NCI-H2227 treated with DMSO at 0.1 percent for 48 hours (cell line): ENCODE data around the gene GFM1.
"Not testable (repeated sequence)": the region's sequence is repeated elsewhere in the genome, so short reads cannot be mapped to it uniquely, and the experiment has no call there.

ENCODE experiments used
- DNase-seq: peaks from one replicate; lab custom pipeline; 2025; lab: John Stamatoyannopoulos, UW

The GFM1 gene

DNA sequence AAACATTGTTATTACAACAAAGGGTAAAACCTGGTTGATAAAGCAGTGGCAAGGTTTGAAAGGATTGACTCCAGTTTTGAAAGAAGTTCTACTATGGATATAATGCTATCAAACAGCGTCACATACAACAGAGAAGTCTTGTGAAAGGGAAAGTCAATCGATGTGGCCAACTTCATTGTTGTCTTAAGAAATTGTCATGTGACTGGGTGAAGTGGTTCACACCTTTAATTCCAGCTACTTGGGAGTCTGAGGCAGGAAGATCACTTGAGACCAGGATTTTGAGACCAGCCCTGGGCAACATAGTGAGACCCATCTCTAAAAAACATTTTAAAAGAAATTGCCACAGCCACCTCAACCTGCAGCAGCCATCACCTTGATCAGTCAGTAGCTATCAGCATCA is 34.4 kb downstream of the GFM1 start:
- no peak for DNase-seq

DNA sequence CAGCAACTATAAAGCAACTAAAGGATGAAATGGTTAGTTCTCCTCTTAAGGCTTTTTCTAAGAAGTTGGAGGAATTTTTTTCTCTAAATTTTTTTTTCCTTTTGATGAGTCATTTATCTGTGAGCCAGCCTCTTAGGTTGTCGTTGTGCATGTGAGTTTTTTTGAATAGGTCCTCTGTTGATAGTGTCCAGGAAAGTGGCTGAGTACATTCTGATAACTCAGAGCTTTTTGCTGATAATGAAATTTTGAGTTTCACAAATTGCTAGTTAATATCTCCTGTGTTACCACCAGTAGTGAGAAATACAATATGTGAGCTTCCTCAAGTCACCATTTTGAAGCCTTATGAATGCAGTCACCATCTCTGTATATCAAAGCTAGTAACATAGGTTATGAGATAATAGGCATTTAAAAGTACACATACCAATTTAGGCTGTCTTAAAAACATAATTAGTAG is 35.2 kb downstream of the GFM1 start:
- no peak for DNase-seq

DNA sequence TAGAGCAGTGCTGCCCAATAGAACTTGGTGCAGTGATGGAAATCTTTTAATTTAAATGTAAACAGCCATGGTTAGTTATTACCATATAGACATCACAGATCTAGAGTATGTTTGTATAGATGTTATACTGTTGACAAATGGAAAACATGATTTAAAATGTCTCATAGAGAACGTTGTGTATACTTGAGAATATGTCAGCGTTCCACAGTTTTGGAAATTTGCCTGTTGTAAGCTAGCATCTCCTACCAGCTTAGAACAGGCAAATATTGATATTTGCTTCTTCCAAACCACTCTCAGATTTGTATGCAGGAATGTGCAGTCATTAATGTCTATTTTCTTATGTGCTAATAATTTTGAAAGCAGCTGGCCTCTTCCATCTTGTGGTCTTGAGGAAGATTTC is 36.5 kb downstream of the GFM1 start:
- DNase-seq = no peak

DNA sequence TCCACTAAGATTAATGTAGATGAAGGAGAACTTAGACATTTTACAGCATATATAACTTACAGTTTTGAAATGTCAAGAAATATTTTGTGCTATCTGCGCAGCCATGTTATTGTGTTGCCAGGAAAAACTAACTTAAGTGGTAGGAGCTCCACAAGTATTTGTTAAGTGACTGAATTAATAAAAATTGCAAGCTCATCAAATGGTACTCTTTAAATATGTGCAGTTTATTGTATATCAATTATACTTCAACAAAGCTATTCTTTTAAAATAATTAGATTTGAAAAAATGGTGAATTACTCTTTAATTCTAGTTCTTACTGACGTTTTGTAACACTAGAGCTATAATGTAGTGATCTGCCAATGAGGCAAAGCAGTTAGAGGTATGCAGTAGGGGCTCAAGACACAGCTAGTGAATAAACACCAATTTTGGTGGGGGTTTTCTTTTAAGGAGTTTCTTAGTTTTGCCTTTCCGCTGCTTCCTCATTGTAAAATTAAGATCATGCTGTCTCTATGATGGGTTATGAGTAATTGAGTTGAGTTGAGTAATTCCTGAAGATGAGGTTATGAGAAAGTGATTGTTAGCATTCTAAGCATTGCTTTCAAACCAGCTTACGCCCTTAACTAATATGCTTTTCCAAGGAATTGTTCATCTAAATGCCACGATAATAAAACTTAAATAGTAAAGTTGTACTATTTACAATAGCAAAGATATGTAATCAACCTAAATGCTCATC is 39.1 kb downstream of the GFM1 start:
- DNase-seq = no peak

DNA sequence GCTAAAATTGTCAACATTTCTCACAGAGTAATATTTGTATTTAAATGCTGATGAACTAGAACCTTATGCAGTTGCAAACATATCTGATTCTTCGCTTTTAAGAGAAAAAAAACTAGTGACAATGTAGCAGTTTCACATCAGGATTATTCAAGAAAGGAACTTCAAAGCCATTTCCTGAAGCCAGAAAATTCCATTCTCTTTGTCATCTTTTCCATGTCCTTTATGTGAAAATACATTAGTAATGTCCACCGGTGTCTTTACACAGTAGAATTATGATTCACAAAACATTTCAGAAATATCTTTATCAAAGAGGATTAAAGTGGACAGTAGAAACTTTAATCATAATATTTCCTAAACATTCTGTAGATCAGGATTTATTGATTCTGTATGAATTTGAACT is 40.8 kb downstream of the GFM1 start:
- DNase-seq = no peak

DNA sequence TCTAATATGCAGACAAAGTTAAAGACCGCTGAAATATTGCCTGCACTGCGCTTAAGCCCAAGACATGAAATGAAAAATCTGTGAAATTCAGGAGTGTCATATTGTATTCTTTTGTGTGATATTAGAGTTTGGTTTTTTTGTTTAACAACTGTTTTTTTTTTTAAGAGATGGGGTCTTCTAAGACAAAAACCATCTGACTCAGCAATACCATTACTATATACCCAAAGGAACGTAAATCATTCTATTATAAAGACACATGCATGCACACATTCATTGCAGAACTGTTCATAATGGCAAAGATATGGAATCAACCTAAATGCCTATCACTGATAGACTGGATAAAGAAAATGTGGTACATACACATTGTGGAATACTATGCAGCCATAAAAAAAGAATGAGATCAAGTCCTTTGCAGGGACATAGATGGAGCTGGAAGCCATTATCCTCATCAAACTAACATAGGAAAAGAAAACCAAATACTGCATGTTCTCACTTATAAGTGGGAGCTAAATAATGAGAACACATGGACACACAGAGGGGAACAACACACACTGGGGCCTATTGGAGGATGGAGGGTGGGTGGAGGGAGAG is 49.6 kb downstream of the GFM1 start:
- DNase-seq = not testable (repeated sequence)

DNA sequence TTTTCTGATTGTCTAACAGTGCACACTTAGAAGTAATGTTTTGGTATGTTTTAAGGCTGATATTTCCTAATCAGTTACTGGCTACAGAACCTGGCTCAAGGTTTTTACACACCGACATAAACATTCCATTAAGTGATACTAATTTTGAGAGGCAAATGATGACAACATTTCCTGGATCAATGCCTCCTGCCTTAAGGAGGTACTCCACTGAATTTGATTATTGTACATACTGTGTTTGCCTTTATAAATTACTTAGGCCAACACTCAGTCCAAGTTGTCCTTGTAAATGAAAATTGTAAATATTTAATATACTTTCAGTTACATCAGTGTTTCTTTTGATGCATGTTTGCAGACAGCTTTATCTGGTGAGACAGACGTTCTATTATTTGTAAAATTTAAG is 52.3 kb downstream of the GFM1 start:
- DNase-seq = no peak

DNA sequence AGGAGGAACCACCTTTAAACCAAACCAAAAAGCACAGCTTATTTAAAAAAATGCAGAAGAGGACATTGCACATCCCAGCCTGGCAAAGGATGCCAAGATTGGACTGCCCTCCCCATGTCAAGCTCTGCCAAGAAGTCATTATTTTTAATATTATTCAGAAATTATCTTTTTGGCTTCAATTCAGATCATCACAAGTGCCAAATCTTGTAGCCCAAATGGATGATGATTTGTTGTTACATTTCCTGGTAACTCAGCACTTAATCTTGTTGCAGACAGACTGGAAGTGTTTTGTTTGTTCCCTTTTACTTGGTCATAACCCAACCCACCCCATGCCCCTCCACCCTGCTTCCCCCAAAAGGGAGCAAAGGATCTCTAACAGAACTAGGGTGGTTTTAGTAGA is 56.2 kb downstream of the GFM1 start:
- no peak for DNase-seq

DNA sequence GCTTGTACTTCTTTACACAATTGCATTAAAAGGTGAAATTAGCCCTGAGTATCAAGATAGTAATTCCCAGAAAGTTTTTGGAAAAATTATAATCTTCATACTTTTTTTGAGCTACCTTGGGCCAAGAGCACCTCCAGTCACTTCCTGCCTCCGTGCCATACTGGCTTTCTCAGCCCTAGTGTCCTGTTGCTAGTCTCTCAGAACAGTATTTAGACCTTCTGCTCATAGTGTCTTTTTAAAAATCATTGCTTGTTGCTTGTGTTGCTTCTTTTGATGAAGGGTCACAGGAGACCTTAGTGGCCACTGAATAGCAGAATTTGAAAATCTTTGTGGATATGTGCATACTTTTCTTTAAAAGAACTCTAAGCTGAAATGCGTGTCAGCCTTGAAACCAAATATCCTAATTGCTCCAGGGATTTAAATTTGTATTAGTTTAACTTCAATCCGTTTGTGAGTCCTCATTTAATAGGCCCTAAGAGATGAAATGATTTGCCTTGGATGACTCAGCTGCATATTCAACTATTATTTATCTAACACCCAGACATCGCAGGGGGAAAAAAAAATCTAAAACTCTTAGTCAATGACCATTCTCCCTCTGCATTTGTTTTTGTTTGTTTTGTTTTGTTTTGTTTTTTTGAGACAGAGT is 57.2 kb downstream of the GFM1 start:
- DNase-seq = no peak

DNA sequence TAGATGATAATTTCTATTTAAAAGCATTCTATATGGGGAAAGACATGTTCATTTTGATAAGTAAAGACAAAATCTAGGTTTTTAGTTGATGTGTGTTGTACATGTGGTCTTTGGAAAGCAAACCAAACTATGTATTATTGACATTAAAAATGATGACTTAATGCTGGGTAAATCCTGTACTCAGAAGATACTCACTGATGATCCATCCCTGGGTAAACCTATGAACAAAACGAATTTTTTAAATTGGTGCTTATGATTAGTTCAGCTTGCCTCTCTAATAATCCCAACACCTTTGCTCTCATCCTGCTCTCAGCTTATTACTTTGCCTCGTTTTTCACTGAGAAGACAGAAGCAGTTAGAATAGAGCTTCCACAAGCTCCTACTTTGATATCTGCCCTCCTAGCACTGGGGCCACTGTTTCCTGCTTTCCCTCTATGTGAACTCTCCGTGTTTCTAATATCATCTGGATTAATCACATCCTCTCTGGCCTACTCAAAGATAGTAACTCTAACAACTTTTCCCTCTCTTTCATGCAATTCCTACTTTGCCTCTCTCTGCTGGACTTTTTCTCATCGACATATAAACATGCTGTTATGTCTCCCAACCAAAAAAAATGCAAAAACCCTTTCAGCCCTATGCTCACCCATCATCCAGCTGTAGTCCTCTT is 58.6 kb downstream of the GFM1 start:
- DNase-seq = no peak

DNA sequence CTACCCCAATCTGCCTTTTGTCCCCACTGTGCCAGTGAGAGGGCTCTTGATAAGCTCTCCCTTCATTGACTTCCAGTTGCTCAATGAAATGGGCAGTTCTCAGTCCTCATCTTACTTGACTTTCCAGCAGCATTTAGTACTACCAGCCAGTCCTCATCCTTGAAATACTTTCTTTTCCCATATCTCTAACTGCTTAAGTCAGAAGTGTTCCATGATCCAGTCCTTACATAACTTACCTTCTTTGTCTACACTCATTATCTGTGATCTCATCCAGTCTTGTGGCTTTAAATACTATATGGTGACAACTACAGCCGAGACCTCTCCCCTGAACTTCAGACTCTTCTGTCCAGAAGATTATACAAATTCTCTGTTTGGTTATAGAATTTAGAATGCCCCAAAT is 59.2 kb downstream of the GFM1 start:
- DNase-seq = no peak

DNA sequence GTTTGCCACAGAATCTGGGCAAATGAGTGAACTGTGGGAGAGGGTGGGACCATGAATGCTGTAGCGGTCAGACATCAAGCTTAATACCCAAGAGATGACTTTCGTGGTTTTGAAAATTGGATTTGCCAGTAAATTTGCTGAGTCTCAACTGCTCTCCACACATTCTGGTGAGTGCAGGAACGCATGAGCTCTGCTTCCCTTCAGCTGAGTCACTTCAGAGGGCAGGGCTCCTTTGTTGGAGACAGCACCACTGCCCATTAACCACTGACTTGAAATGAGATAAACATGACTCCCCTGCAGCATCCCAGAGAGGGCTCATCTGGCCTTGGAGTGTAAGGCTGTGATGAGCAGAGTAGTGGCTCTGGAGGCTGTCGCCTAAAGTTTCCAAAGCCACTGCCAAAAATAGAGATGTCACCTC is 65.3 kb downstream of the GFM1 start:
- DNase-seq = no peak

DNA sequence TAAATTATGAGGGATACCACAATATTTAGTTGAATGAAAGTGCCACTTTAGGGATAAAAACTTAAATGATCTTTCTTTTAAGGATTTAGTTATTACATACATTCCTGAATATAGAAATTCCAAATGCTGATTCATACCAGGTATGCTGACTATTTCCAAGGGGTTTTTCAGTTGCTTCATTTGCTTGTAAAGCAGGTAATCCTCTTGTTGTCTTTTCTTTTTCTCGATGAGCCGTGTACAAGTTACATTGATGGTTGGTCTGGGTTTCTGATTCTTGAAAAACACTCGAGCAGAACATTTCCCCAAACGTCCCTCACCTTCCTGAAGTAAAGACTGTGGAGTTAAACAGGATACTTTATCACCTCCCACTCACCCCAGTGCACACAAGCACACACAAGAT is 66.3 kb downstream of the GFM1 start:
- DNase-seq = no peak

DNA sequence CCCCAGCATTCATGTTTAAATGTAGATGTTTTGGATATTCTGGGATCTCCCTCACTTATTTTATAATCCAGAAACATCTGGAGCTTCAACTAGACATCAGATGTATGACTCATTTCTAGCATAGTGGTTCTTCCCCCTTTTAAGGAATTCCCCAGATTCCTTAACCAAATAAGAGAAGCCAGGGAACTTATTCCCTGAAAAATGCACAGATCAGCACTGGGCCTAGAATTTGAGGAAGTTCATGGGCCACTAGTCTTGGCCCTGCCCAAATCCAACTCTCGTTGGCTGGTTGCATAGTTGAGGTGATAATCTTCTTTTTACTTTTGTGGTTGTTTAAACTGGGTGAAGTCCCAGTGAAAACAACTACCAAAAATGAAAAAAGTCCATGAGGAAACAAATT is 67.6 kb downstream of the GFM1 start:
- no peak for DNase-seq

DNA sequence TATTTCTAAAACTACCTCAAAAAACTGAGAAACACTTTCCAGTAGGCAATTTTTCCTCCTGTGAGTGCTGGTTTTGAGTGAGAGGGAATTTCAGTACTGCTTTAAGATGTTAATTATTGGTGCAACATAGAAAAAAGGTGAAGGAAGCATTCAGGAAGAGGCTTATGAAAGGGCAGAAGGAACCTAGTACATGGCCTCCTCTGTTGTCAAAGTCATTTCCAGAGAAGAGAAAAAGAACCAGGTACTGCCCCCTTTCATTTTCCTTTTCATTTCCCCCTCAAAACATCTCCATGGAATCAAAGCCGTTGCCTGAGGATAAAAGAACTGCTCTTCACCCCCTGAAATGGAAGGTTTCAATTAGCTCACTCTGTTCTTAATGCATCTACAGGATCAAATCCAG is 68.1 kb downstream of the GFM1 start:
- DNase-seq = no peak

DNA sequence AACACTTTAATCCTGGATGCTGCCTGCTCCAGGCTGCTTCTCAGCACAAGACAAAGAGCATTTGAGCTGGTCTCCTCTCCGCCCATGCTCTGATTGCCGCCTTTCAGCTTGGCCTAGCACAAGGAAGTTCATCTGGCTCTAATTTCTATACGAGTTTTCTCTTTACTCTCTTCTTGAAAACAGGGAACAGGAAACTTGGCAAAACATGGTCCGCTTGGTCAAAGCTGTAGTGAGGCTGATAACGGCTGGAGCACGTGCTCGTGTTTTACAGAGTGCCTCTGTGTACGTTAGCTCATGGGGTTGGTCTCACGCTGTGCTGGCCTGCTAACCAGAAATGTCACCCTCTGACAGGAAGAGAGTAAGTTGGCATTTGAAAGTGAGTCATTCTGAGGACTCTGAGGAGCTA is 68.8 kb downstream of the GFM1 start:
- no peak for DNase-seq

DNA sequence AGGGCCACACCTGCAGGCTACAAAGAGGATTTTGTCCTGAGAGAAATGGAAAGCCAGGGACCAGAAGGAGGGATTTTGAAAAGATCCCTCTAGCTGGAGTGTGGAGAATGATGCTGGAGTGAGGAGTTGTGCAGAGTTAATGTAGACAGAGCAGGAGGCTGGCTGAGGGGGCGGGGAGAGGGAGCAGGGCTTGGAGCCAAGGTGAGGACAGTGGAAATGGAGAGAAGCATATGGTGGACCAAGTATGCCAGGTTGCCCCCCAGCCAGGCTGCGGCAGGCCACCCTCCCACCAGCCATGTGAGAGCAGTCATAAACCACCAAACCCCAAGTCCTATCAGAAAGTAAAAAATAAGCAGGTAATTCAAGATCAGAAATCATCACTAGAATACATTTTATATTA is 73.2 kb downstream of the GFM1 start:
- DNase-seq = no peak

DNA sequence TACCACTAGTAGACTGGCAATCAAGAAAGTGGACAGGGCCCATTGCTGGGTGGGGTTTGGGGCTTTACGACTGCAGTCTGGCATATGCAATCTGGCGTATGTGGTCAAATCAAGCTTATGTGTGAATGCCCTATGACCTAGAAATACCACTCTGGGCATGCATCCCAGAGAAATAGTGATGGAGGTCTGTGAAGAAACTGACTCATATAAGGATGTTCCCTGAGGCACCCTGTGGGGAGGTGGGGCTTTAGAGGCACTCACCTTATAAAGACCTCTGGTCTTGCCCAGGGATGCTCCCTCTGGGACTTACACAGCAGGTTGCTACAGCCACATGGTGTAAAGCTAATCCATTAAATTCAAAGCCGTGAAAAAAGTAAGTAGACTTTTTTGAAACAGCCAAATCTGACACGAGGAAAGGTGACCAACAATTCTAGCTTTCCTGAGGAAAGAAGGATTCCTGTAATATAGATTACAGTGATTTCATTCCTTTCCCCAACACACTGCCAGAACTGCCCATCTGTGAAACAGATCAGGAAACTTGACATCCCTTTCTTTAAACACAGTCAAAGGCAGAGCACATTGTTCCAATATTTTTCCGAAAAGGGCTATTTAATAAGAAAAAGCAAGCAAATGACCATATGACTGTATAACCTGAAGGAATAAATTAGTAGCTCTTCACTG is 74.3 kb downstream of the GFM1 start:
- no peak for DNase-seq

DNA sequence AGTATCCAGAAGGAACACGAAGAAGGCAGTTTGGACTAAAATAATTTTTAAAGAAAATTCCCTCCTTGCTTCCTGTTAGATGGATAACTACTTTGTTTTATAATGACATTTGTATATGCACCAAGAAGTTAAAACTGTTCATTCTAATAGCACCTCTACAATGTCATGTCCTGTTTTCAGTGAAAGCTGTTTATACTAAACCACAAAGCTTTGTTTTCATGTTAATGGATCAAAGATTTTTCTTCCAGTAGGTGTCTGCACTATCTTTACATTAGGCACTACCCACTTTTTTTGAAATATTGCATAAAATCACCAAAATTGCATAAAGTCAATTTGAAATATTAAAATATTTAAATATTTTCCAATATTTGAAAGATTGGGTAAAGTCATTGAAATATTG is 77.8 kb downstream of the GFM1 start:
- no peak for DNase-seq

DNA sequence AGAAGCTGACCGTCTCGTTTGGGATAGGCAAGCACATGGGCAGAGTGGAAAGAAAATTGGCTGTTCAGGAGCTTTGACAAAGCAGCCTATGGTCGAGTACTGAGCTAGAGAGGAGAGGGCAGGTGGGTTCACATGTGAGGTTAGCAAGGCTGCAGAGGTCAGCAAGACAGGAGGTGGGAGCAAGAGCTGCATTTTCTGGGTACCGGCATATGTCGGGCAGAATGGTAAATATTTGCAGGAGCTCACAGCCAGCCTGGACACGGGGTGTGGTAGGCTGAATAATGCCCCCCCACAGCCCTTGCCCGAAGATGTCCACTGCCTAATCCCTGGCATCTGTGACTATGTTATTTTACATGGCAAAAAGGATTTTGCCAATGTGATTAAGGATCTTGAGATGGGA is 79.7 kb downstream of the GFM1 start:
- DNase-seq = no peak

DNA sequence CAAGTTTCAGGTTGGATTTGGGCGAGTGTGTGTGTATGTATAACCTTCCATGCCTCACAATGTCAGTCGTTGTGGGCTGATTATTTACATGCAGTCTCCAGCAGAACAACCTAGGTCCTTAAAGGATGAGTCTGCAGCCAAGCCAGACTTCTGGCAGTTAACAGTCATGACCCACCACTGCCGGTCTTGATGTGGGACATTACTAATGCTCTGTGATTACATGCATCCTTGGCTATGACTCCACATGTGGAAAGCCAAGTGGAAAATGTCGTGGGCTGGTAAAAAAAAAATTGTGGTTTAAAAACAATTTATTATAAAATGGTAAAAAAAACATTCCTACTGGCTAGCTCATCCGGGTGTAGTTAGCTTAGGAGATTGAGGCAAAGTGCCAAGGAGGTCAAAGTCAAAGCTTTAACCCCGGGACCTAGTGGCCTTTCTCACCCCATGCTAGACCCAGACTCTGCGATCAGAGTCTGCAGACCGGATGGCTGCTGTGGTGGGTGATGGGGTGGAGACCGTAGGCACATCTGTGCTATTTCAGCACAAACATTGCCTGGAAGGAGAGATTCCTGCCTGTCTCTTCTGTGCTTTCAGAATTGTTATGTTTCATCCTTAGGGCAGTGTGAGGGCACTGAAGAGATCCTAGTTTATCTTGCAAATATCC is 81.2 kb downstream of the GFM1 start:
- no peak for DNase-seq
